PC-9 (cell line): ENCODE measurements around the gene CRACR2A. TPM values are rescaled to one million over a fixed set of nuclear protein-coding genes. Genes with fewer than 3 reads are reported as not detected.

ENCODE experiments used
- BruUV-seq: library from RNA; stranded (reverse); fragments of 400-500 nt; replicated peaks from 2 replicates; lab custom pipeline; 2021; lab: Mats Ljungman, UMichigan
- CTCF ChIA-PET: fragments of 300-600 bp; sonication (Branson Sonifier 250); formaldehyde crosslinking; loops from one replicate; lab custom pipeline; 2022; ENCODE audit warnings: antibody characterized with exemption; lab: Charles Lee
- POLR2A ChIA-PET: fragments of 300-600 bp; sonication (Branson Sonifier 250); formaldehyde crosslinking; loops from one replicate; lab custom pipeline; 2022; ENCODE audit warnings: antibody characterized with exemption; ENCODE audit not compliant: unreplicated experiment; lab: Charles Lee
- DNase-seq, 2 experiments: peaks; one replicate each; pipeline versions ENCODE4 v3.0.0 to v3.0.0-alpha.2; 2015 to 2022; ENCODE audit warnings: mixed read lengths in 1 of 2
- H2AFZ ChIP-seq: fragments of 200-600 bp; sonication (generic); 2 replicates; pipeline ENCODE4 v1.8.1; 2017; ENCODE audit warnings: antibody characterized with exemption
- H3F3A ChIP-seq: fragments of 200-600 bp; sonication (generic); 2 replicates; pipeline ENCODE4 v1.8.1; 2017; ENCODE audit warnings: antibody characterized with exemption, mild to moderate bottlenecking, low read depth; ENCODE audit not compliant: insufficient read depth
- H3K27ac ChIP-seq: fragments of 200-600 bp; sonication (generic); 2 replicates; pipeline ENCODE4 v1.6.1; 2016; ENCODE audit warnings: mixed run types
- H3K27me3 ChIP-seq: fragments of 200-600 bp; sonication (generic); 2 replicates; pipeline ENCODE4 v1.6.1; 2016; ENCODE audit warnings: low read depth, mixed run types; ENCODE audit not compliant: insufficient read depth
- H3K36me3 ChIP-seq: fragments of 200-600 bp; sonication (generic); 2 replicates; pipeline ENCODE4 v1.6.1; 2016; ENCODE audit warnings: low read depth, mixed run types
- H3K4me1 ChIP-seq: fragments of 200-600 bp; sonication (generic); replicated peaks from 2 replicates; pipeline ENCODE4 v1.6.1; 2016; ENCODE audit warnings: mixed run types; ENCODE audit not compliant: insufficient read depth
- H3K4me2 ChIP-seq: fragments of 200-600 bp; sonication (generic); 2 replicates; pipeline ENCODE4 v1.6.1; 2017; ENCODE audit warnings: mixed run types
- H3K4me3 ChIP-seq: fragments of 200-600 bp; sonication (generic); 2 replicates; pipeline ENCODE4 v1.6.1; 2016; ENCODE audit warnings: mixed run types
- H3K79me2 ChIP-seq: fragments of 200-600 bp; sonication (generic); 2 replicates; pipeline ENCODE4 v1.6.1; 2017; ENCODE audit warnings: low read depth, mixed run types
- H3K9me2 ChIP-seq: fragments of 200-600 bp; sonication (generic); 2 replicates; pipeline ENCODE4 v1.8.1; 2017; ENCODE audit warnings: mild to moderate bottlenecking; ENCODE audit not compliant: insufficient read depth
- H3K9me3 ChIP-seq: fragments of 200-600 bp; sonication (generic); 2 replicates; pipeline ENCODE4 v1.8.1; 2016; ENCODE audit warnings: low read depth; ENCODE audit not compliant: insufficient read depth
- H4K20me1 ChIP-seq: fragments of 200-600 bp; sonication (generic); 2 replicates; pipeline ENCODE4 v1.8.1; 2017; ENCODE audit not compliant: insufficient read depth
- CTCF ChIP-seq: fragments of 200-600 bp; sonication (generic); conservative IDR thresholded peaks from 2 replicates; pipeline ENCODE4 v1.6.1; 2017; ENCODE audit warnings: mixed run types, antibody characterized with exemption, mild to moderate bottlenecking, moderate library complexity
- EZH2 ChIP-seq: fragments of 200-600 bp; sonication (generic); IDR thresholded peaks from 2 replicates; pipeline ENCODE4 v1.8.0; 2017; ENCODE audit warnings: antibody characterized with exemption, low read depth
- intact Hi-C: fragments of 100-400 bp; cut with micrococcal nuclease; formaldehyde crosslinking; loops from one replicate; pipeline ENCODE4 v1.10.0; 2022; ENCODE audit not compliant: unreplicated experiment
- total RNA-seq: library from RNA; stranded (reverse); gene quantifications from 2 replicates; pipeline ENCODE4 v1.2.3, GENCODE V29; 2021

Gene CRACR2A
- total RNA-seq, 1 experiment from 2014 or later, result not detected

GRCh38 chr12:3592856-3593625 is 159.9 kb downstream of the CRACR2A start:
- Histone ChIP-seq H3K4me1 (no peaks in the 10 kb centered on the region), H3K9me2 (no peaks in the 10 kb centered on the region), H3K27me3 (peaks cover 94% of the 10 kb centered on the region), H4K20me1 (no peaks in the 10 kb centered on the region), H3K4me3 (no peak overlapping the region), H2AFZ (no peak overlapping the region), H3F3A (no peaks in the 10 kb centered on the region), H3K36me3 (no peaks in the 10 kb centered on the region), H3K27ac (no peak overlapping the region), H3K4me2 (no peak overlapping the region), H3K79me2 (no peaks in the 10 kb centered on the region), H3K9me3 (no peaks in the 10 kb centered on the region)
- ChIA-PET POLR2A (no interaction called here), CTCF (no interaction called here)
- DNase-seq, result no peak
- no TSS peak for BruUV-seq
- intact Hi-C loops, result no loop called here
- TF ChIP-seq EZH2, result no peak
- TF ChIP-seq CTCF, result no peak

- Histone ChIP-seq H3K4me2 (no peak overlapping the region), H3K27me3 (peaks cover 62% of the 10 kb centered on the region), H3F3A (no peaks in the 10 kb centered on the region), H3K9me3 (no peaks in the 10 kb centered on the region), H3K4me3 (no peak overlapping the region), H3K36me3 (no peaks in the 10 kb centered on the region), H3K27ac (no peak overlapping the region), H3K9me2 (no peaks in the 10 kb centered on the region), H3K4me1 (no peaks in the 10 kb centered on the region), H4K20me1 (no peaks in the 10 kb centered on the region), H3K79me2 (no peaks in the 10 kb centered on the region), H2AFZ (no peak overlapping the region)
- no TSS peak for BruUV-seq
- POLR2A ChIA-PET, result no interaction called here
- CTCF ChIA-PET, result no interaction called here
- DNase-seq, result no peak
- TF ChIP-seq CTCF, result no peak
- TF ChIP-seq EZH2, result no peak
- intact Hi-C loops, result no loop called here
These were observed 163.2 kb downstream of the CRACR2A start for GRCh38 chr12:3589745-3590144.

- H3K4me1 ChIP-seq, result no peaks in the 10 kb centered on the region
- no peaks in the 10 kb centered on the region for H3K79me2 ChIP-seq
- H3K4me2 ChIP-seq, result no peak overlapping the region
- no peaks in the 10 kb centered on the region for H3K9me2 ChIP-seq
- no peaks in the 10 kb centered on the region for H3K9me3 ChIP-seq
- no peaks in the 10 kb centered on the region for H3K36me3 ChIP-seq
- no peak for DNase-seq
- H2AFZ ChIP-seq, result no peak overlapping the region
- CTCF ChIA-PET, result no interaction called here
- BruUV-seq, result no TSS peak
- no peaks in the 10 kb centered on the region for H3F3A ChIP-seq
- H3K27me3 ChIP-seq, result peaks cover 39% of the 10 kb centered on the region
- no peak overlapping the region for H3K4me3 ChIP-seq
- POLR2A ChIA-PET, result no interaction called here
- no peaks in the 10 kb centered on the region for H4K20me1 ChIP-seq
- no peak for TF ChIP-seq CTCF
- TF ChIP-seq EZH2, result no peak
- intact Hi-C loops, result no loop called here
- no peak overlapping the region for H3K27ac ChIP-seq
These were observed 165.4 kb downstream of the CRACR2A start for GRCh38 chr12:3587402-3588013.
